AG04450 (cell line): Measurements from ENCODE around the gene BMPER. TPM values are rescaled to one million over a fixed set of nuclear protein-coding genes. Genes with fewer than 3 reads are reported as not detected.

Experiments used
- CTCF ChIA-PET: fragments of 300-600, 350-600 bp; formaldehyde crosslinking; extraction: SDS; loops from one replicate; lab custom pipeline; 2022; ENCODE audit warnings: antibody characterized with exemption, inconsistent platforms; lab: Charles Lee
- POLR2A ChIA-PET: fragments of 350-600 bp; formaldehyde crosslinking; extraction: SDS; loops from one replicate; lab custom pipeline; 2021; ENCODE audit warnings: antibody characterized with exemption, inconsistent platforms; lab: Yijun Ruan, JAX
- DNase-seq: peaks from one replicate; pipeline ENCODE4 v3.0.0-alpha.2; 2011; ENCODE audit warnings: low read depth, low spot score
- H3K27ac ChIP-seq: one replicate; pipeline ENCODE4 v1.5.1; 2012; ENCODE audit warnings: low read depth, low read length, control low read depth
- H3K27me3 ChIP-seq: one replicate; pipeline ENCODE4 v1.6.0; 2012; ENCODE audit warnings: low read length; ENCODE audit not compliant: control insufficient read depth, insufficient read depth
- H3K4me3 ChIP-seq: 2 replicates; pipeline ENCODE4 v1.5.1; 2011; ENCODE audit warnings: mild to moderate bottlenecking, low read depth, low read length, control low read depth
- H3K9me3 ChIP-seq: 2 replicates; pipeline ENCODE4 v1.5.1; 2012; ENCODE audit warnings: low read length; ENCODE audit not compliant: control insufficient read depth, insufficient read depth
- CTCF ChIP-seq: IDR thresholded peaks from 2 replicates; pipeline ENCODE4 v1.5.1; 2011; ENCODE audit warnings: low read depth, low read length, control low read depth, inconsistent platforms
- polyA plus RNA-seq: library from polyadenylated mRNA; depleted of rRNA; stranded (reverse); fragments of >200 nt; gene quantifications from 2 replicates; pipeline ENCODE4 v1.2.3, GENCODE V29; 2011

The BMPER gene
- polyA plus RNA-seq, 1 experiment = 1.1 TPM

GRCh38 chr7:33965183-33965744, 59.9 kb downstream of the BMPER start:
- H3K27ac ChIP-seq = no peak overlapping the region
- CTCF ChIA-PET = interaction anchor here (1.2 kb wide), 1 partner anchor 32 kb away, joined by 6 read pairs; no protein-coding TSS in a partner anchor
- no peaks in the 10 kb centered on the region for H3K27me3 ChIP-seq

GRCh38 chr7:33968591-33968990, 63.3 kb downstream of the BMPER start:
- H3K9me3 ChIP-seq = no peaks in the 10 kb centered on the region
- TF ChIP-seq CTCF = no peak
- no peak overlapping the region for H3K4me3 ChIP-seq
- ChIA-PET POLR2A (no interaction called here), CTCF (interaction anchor here (1.8 kb wide), 1 partner anchor 35 kb away, joined by 7 read pairs; no protein-coding TSS in a partner anchor)
- H3K27ac ChIP-seq = no peak overlapping the region
- H3K27me3 ChIP-seq = no peaks in the 10 kb centered on the region
- DNase-seq = no peak

More at GRCh38 chr7:33965183-33965744, 59.9 kb downstream of the BMPER start:
- no peak for DNase-seq
- H3K4me3 ChIP-seq = no peak overlapping the region
- TF ChIP-seq CTCF = no peak
- POLR2A ChIA-PET = no interaction called here
- H3K9me3 ChIP-seq = no peaks in the 10 kb centered on the region

GRCh38 chr7:33970536-33970935, 65.2 kb downstream of the BMPER start:
- DNase-seq = no peak
- H3K27ac ChIP-seq = no peak overlapping the region
- TF ChIP-seq CTCF = no peak
- ChIA-PET CTCF (interaction anchor here (1.4 kb wide), 1 partner anchor 38 kb away, joined by 5 read pairs; no protein-coding TSS in a partner anchor), POLR2A (no interaction called here)
- no peak overlapping the region for H3K4me3 ChIP-seq
- no peaks in the 10 kb centered on the region for H3K27me3 ChIP-seq
- no peaks in the 10 kb centered on the region for H3K9me3 ChIP-seq

- Histone ChIP-seq H3K4me3 (no peak overlapping the region), H3K27ac (no peak overlapping the region), H3K27me3 (no peaks in the 10 kb centered on the region), H3K9me3 (no peaks in the 10 kb centered on the region)
- no peak for TF ChIP-seq CTCF
- ChIA-PET POLR2A (no interaction called here), CTCF (interaction anchor here (0.6 to 1.7 kb wide), 3 partner anchors 12 to 117 kb away, joined by 3 to 10 read pairs (median 5); no protein-coding TSS in a partner anchor)
- no peak for DNase-seq
Measured at GRCh38 chr7:33971106-33971505, 65.8 kb downstream of the BMPER start.

- ChIA-PET CTCF (interaction anchor here (1.2 to 1.5 kb wide), 2 partner anchors 9 to 41 kb away, joined by 3 to 10 read pairs; no protein-coding TSS in a partner anchor), POLR2A (no interaction called here)
- no peak overlapping the region for H3K27ac ChIP-seq
- no peaks in the 10 kb centered on the region for H3K9me3 ChIP-seq
- no peak overlapping the region for H3K4me3 ChIP-seq
- DNase-seq = no peak
- TF ChIP-seq CTCF = no peak
- H3K27me3 ChIP-seq = no peaks in the 10 kb centered on the region
Measured at GRCh38 chr7:33973231-33974015, 68.1 kb downstream of the BMPER start.
